OCI-LY1 (cell line): ENCODE results near the gene ZSWIM8.

ENCODE experiments used
- CTCF ChIP-seq: fragments of 200-600 bp; sonication (generic), shearing (Covaris generic); IDR thresholded peaks from 2 replicates; pipeline ENCODE4 v1.5.1; 2017; ENCODE audit warnings: mild to moderate bottlenecking, antibody characterized with exemption, low read length, moderate library complexity, mixed read lengths
- EZH2 ChIP-seq: fragments of 200-600 bp; sonication (generic), shearing (Covaris generic); IDR thresholded peaks from 2 replicates; pipeline ENCODE4 v1.8.0; 2017; ENCODE audit warnings: borderline replicate concordance, mixed run types, mild to moderate bottlenecking, antibody characterized with exemption, low read length, moderate library complexity, mixed read lengths

DNA sequence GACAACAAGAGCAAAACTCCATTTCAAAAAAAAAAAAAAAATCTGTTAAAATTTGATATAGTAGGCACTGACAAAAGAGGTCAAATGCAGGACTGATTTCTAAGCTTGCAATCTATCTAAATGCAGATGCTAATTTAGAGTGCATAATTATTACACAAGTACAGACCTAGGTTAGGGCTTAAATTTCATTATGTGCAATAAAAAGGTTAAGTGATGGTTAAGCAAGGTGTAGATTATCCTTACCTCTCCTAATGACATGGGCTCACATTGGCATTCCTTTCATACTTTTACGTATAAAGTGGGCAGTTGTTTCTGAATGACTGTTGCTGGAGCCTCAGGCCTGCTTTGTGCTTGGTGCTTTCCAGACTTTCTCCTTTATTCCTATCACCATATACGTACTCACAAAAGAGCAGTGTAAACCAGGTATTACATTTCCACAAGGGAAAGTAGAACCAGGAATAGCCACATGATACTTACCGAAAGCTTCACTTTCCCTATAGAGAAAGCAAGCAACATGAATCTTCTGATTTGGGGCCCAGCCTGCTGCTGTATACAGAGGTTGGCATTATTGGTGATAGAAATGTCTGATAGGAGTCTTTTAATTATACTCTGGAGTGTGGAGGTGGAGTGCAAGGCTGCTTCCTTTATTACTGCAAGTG lies 5.7 kb upstream of the ZSWIM8 start:
- TF ChIP-seq CTCF (no peak), EZH2 (no peak)
